ENCODE data around the gene H2AZ2. TPM values are rescaled to one million over a fixed set of nuclear protein-coding genes. Genes with fewer than 3 reads are reported as not detected.
"Not testable (repeated sequence)": the region's sequence is repeated elsewhere in the genome, so short reads cannot be mapped to it uniquely, and the experiment has no call there.

Gene H2AZ2
- total RNA-seq, 1 donor from 2014 or later, result 232 TPM

- DNase-seq (ENCODE audit: low read depth), result not testable (repeated sequence)
These were observed 24.0 kb upstream of the H2AZ2 start for GRCh38 chr7:44871918-44872317.

- DNase-seq (ENCODE audit: low read depth), result not testable (repeated sequence)
These were observed 22.9 kb upstream of the H2AZ2 start for GRCh38 chr7:44870780-44871179.

- peak; percentile 63 for DNase-seq (ENCODE audit: low read depth)
These were observed 22.4 kb upstream of the H2AZ2 start for GRCh38 chr7:44870336-44870735.

GRCh38 chr7:44867073-44867995 lies 19.4 kb upstream of the H2AZ2 start:
- peak; percentile 96 for DNase-seq (ENCODE audit: low read depth)

GRCh38 chr7:44861949-44862348 lies 14.1 kb upstream of the H2AZ2 start:
- not testable (repeated sequence) for DNase-seq (ENCODE audit: low read depth)

GRCh38 chr7:44858161-44858560 lies 10.3 kb upstream of the H2AZ2 start:
- no peak for DNase-seq (ENCODE audit: low read depth)

- no peak for DNase-seq (ENCODE audit: low read depth)
These were observed 6.9 kb upstream of the H2AZ2 start for GRCh38 chr7:44854644-44855364.

- DNase-seq (ENCODE audit: low read depth), result no peak
These were observed 5.5 kb upstream of the H2AZ2 start for GRCh38 chr7:44853391-44853790.

- DNase-seq (ENCODE audit: low read depth), result no peak
These were observed 4.7 kb upstream of the H2AZ2 start for GRCh38 chr7:44852590-44852989.

- no peak for DNase-seq (ENCODE audit: low read depth)
These were observed 2.1 kb upstream of the H2AZ2 start for GRCh38 chr7:44849885-44850544.

- DNase-seq (ENCODE audit: low read depth), result no peak
These were observed 1.5 kb upstream of the H2AZ2 start for GRCh38 chr7:44849259-44849884.

GRCh38 chr7:44847509-44847919 lies 373 bp downstream of the H2AZ2 start:
- peak; percentile 92 for DNase-seq (ENCODE audit: low read depth)

GRCh38 chr7:44846816-44847508 lies 925 bp downstream of the H2AZ2 start:
- no peak for DNase-seq (ENCODE audit: low read depth)

- DNase-seq (ENCODE audit: low read depth), result not testable (repeated sequence)
These were observed 1.5 kb downstream of the H2AZ2 start for GRCh38 chr7:44846390-44846789.

- no peak for DNase-seq (ENCODE audit: low read depth)
These were observed 2.4 kb downstream of the H2AZ2 start for GRCh38 chr7:44845451-44845850.

GRCh38 chr7:44843440-44843839 lies 4.4 kb downstream of the H2AZ2 start:
- DNase-seq (ENCODE audit: low read depth), result not testable (repeated sequence)

- DNase-seq (ENCODE audit: low read depth), result not testable (repeated sequence)
These were observed 5.2 kb downstream of the H2AZ2 start for GRCh38 chr7:44842675-44843074.

- DNase-seq (ENCODE audit: low read depth), result no peak
These were observed 9.1 kb downstream of the H2AZ2 start for GRCh38 chr7:44838751-44839150.

- no peak for DNase-seq (ENCODE audit: low read depth)
These were observed 20.3 kb downstream of the H2AZ2 start for GRCh38 chr7:44827567-44827966.

GRCh38 chr7:44824894-44825526 lies 22.9 kb downstream of the H2AZ2 start:
- DNase-seq (ENCODE audit: low read depth), result peak; percentile 78

Measured in myocyte (in vitro differentiated cells).